Ramos (cell line): ENCODE data around the gene CMC1.
"Not testable (repeated sequence)": the region's sequence is repeated elsewhere in the genome, so short reads cannot be mapped to it uniquely, and the experiment has no call there.

Experiments used
- in situ Hi-C: fragments of 300-500 bp; cut with MboI; formaldehyde crosslinking; loops from one replicate; pipeline ENCODE4 v1.14.3; 2022; ENCODE audit warnings: low sequenced_read_pairs; ENCODE audit not compliant: unreplicated experiment

CMC1 gene

GRCh38 chr3:28241221-28242160 is at the start of gene CMC1:
Gene CMC1 (plus strand): TSS chr3:28241619. CDS start chr3:28241794, 175 bp downstream.
- in situ Hi-C loops, result no loop called here

GRCh38 chr3:28198161-28198560 is 43.3 kb upstream of the CMC1 start:
- in situ Hi-C loops, result no loop called here

- in situ Hi-C loops, result no loop called here
Measured at GRCh38 chr3:28198974-28199373, 42.4 kb upstream of the CMC1 start.

- in situ Hi-C loops, result not testable (repeated sequence)
Measured at GRCh38 chr3:28199643-28200042, 41.8 kb upstream of the CMC1 start.

- in situ Hi-C loops, result not testable (repeated sequence)
Measured at GRCh38 chr3:28200366-28200848, 41.0 kb upstream of the CMC1 start.

- in situ Hi-C loops, result no loop called here
Measured at GRCh38 chr3:28206479-28206878, 34.9 kb upstream of the CMC1 start.

GRCh38 chr3:28207000-28207733 is 34.3 kb upstream of the CMC1 start:
- in situ Hi-C loops, result no loop called here

- in situ Hi-C loops, result no loop called here
Measured at GRCh38 chr3:28210968-28211713, 30.3 kb upstream of the CMC1 start.

GRCh38 chr3:28212681-28213080 is 28.7 kb upstream of the CMC1 start:
- in situ Hi-C loops, result no loop called here

GRCh38 chr3:28215407-28215806 is 26.0 kb upstream of the CMC1 start:
- in situ Hi-C loops, result no loop called here

GRCh38 chr3:28218071-28218916 is 23.1 kb upstream of the CMC1 start:
- in situ Hi-C loops, result no loop called here

- in situ Hi-C loops, result no loop called here
Measured at GRCh38 chr3:28218917-28219198, 22.6 kb upstream of the CMC1 start.

- in situ Hi-C loops, result no loop called here
Measured at GRCh38 chr3:28224430-28224829, 17.0 kb upstream of the CMC1 start.

GRCh38 chr3:28226020-28226419 is 15.4 kb upstream of the CMC1 start:
- in situ Hi-C loops, result no loop called here

- in situ Hi-C loops, result no loop called here
Measured at GRCh38 chr3:28228623-28229022, 12.8 kb upstream of the CMC1 start.

GRCh38 chr3:28232659-28233058 is 8.8 kb upstream of the CMC1 start:
- in situ Hi-C loops, result no loop called here

GRCh38 chr3:28234454-28234853 is 7.0 kb upstream of the CMC1 start:
- in situ Hi-C loops, result no loop called here

- in situ Hi-C loops, result no loop called here
Measured at GRCh38 chr3:28239108-28239507, 2.3 kb upstream of the CMC1 start.

- in situ Hi-C loops, result no loop called here
Measured at GRCh38 chr3:28240441-28240840, 978 bp upstream of the CMC1 start.

- in situ Hi-C loops, result no loop called here
Measured at GRCh38 chr3:28242519-28242918, 1.1 kb downstream of the CMC1 start.
